Endothelial cell (in vitro differentiated cells): ENCODE results near the gene MCM8. TPM values are rescaled to one million over a fixed set of nuclear protein-coding genes. Genes with fewer than 3 reads are reported as not detected.

Experiments used
- DNase-seq: peaks from one replicate; pipeline ENCODE4 v3.0.0; 2021; ENCODE audit warnings: low spot score
- H3K27ac Mint-ChIP-seq: one replicate; pipeline ENCODE4 v1.8.0; 2021; ENCODE audit warnings: mixed read lengths, inconsistent platforms; ENCODE audit not compliant: unreplicated experiment
- H3K27me3 Mint-ChIP-seq: one replicate; pipeline ENCODE4 v1.8.0; 2021; ENCODE audit warnings: mild to moderate bottlenecking, moderate library complexity, mixed read lengths, inconsistent platforms; ENCODE audit not compliant: unreplicated experiment
- H3K36me3 Mint-ChIP-seq: one replicate; pipeline ENCODE4 v1.8.0; 2021; ENCODE audit warnings: mild to moderate bottlenecking, low read depth, mixed read lengths, inconsistent platforms; ENCODE audit not compliant: unreplicated experiment
- H3K4me1 Mint-ChIP-seq: one replicate; pipeline ENCODE4 v1.8.0; 2021; ENCODE audit warnings: mild to moderate bottlenecking, mixed read lengths, inconsistent platforms; ENCODE audit not compliant: unreplicated experiment
- H3K4me3 Mint-ChIP-seq: one replicate; pipeline ENCODE4 v1.8.0; 2021; ENCODE audit warnings: mild to moderate bottlenecking, mixed read lengths, inconsistent platforms; ENCODE audit not compliant: unreplicated experiment
- H3K9me3 Mint-ChIP-seq: one replicate; pipeline ENCODE4 v1.8.0; 2021; ENCODE audit warnings: mixed read lengths, inconsistent platforms; ENCODE audit not compliant: unreplicated experiment
- total RNA-seq: library from RNA; stranded (reverse); fragmentation: NEBNext Ultra II Directional; extraction: Animal tissue kit (Norgen Biotek cat#: 25700); gene quantifications from one replicate; pipeline ENCODE4 v1.2.1, GENCODE V29; 2021; ENCODE audit not compliant: unreplicated experiment
- TF ChIP-seq, protein P1 (sequence below): fragments of 200-600 bp; sonication (generic); IDR thresholded peaks from one replicate; pipeline ENCODE4 v1.5.0; 2021; ENCODE audit warnings: antibody characterized with exemption; ENCODE audit not compliant: unreplicated experiment

The MCM8 gene
- total RNA-seq, 1 donor from 2014 or later = 8.2 TPM

DNA sequence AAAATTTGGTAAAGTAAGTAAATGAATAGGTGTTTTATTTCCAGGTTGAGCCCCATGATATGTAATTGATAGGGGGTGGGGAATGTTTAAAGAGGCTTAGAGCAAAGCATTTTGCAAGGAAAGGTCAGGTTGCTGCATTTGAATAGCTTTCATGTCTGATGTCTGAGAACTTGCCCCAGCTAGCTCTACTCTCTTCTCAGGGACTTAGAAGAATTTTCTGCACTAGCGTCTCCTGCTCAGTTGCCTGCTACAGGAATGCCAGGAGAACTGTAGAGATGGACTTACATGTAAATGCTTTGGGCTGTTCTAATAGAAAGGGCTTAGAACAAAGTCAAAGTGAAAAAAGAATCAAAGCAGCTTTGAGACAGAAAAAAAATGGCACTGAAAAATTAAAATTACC lies 35.6 kb upstream of the MCM8 start:
- TF ChIP-seq, protein P1, sequence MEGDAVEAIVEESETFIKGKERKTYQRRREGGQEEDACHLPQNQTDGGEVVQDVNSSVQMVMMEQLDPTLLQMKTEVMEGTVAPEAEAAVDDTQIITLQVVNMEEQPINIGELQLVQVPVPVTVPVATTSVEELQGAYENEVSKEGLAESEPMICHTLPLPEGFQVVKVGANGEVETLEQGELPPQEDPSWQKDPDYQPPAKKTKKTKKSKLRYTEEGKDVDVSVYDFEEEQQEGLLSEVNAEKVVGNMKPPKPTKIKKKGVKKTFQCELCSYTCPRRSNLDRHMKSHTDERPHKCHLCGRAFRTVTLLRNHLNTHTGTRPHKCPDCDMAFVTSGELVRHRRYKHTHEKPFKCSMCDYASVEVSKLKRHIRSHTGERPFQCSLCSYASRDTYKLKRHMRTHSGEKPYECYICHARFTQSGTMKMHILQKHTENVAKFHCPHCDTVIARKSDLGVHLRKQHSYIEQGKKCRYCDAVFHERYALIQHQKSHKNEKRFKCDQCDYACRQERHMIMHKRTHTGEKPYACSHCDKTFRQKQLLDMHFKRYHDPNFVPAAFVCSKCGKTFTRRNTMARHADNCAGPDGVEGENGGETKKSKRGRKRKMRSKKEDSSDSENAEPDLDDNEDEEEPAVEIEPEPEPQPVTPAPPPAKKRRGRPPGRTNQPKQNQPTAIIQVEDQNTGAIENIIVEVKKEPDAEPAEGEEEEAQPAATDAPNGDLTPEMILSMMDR = no peak
- no peaks in the 10 kb centered on the region for H3K9me3 Mint-ChIP-seq
- peaks cover 4% of the 10 kb centered on the region for H3K27me3 Mint-ChIP-seq
- DNase-seq = no peak
- H3K4me1 Mint-ChIP-seq = peaks cover 9% of the 10 kb centered on the region
- H3K4me3 Mint-ChIP-seq = no peak overlapping the region
- no peak overlapping the region for H3K27ac Mint-ChIP-seq
- no peaks in the 10 kb centered on the region for H3K36me3 Mint-ChIP-seq

DNA sequence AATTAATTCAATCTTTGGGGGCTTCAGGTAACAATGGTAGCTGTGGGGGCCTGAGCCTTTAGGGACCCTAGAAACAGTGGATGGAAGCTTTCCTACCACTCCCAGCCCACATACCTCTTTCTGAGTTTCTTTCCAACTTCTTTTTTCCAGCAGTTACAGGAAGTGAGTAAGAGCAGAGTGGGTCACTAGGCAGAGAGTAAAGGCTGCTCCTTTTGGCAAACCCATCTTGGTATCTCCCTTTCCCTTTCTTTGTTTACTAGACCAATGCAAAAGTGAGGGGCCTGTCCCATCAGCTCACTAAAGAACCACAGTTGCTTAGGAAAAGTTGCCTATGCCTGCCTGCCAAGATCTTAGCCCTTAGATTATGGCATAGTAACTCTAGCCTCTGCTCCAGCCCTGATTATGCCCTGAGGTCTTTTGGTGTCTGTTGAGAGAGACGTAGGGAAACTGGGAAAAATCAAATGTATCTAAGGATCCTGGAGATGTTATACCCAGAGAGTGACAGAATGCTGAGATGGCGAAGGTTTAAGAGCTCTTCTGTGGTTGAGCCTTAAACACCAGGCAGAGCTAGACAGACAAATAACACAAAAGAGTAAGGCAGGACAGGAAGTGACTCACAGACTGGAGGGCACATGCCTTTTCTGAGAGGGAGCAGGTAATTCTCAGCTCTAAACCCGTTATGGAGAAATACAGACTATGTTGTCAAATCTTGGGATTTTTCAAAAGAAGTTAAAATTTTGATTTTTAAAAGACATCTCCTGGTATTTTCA lies 31.4 kb upstream of the MCM8 start:
- Mint-ChIP-seq H3K9me3 (no peaks in the 10 kb centered on the region), H3K4me3 (no peak overlapping the region), H3K27ac (no peak overlapping the region), H3K36me3 (no peaks in the 10 kb centered on the region), H3K4me1 (peaks cover 10% of the 10 kb centered on the region), H3K27me3 (peaks cover 6% of the 10 kb centered on the region)
- no peak for DNase-seq
- TF ChIP-seq, protein P1 = no peak

DNA sequence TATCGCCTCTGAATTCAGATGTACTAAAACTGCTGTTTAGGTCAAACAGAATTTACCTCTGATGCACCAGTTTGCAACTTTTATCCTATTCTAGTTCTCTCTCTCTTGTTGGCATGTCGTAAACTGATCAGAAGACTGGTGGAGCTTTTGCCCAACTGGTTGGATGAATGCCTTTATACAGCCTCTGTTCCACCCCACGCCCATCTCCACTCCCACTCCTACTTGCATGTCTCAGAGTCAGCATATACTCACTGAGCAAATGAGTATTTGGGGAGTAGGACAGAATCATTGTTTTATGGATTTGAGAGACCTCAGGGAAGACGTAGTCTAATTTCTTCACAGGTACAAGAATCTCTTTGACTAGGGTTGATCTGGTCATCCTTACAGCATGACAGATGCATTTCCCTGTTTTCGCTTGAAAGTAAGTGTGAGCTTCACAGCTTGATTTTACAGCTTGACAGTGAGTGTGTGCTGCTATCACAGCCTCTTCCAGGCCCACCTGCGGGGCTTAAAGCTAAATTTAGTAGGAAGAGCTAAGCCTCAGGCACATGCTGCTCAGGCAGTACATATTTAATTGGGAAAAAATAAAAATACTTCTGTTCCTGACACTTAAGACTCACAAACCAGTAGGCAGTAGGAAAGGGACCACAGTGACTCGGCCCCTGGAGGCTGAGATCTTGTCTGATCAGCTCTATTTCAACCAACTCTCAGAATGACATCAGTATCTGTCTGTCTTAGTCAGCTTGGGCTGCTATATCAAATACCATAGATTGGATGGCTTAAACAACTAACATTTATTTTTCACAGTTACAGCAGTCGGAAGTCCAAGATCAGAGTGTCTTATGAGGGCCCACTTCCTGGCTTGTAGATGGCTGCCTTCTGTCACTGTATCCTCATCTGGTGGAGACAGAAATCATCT lies 30.6 kb upstream of the MCM8 start:
- Mint-ChIP-seq H3K27ac (no peak overlapping the region), H3K9me3 (no peaks in the 10 kb centered on the region), H3K27me3 (peaks cover 6% of the 10 kb centered on the region), H3K4me1 (peaks cover 10% of the 10 kb centered on the region), H3K36me3 (no peaks in the 10 kb centered on the region), H3K4me3 (no peak overlapping the region)
- DNase-seq = no peak
- TF ChIP-seq, protein P1 = no peak

DNA sequence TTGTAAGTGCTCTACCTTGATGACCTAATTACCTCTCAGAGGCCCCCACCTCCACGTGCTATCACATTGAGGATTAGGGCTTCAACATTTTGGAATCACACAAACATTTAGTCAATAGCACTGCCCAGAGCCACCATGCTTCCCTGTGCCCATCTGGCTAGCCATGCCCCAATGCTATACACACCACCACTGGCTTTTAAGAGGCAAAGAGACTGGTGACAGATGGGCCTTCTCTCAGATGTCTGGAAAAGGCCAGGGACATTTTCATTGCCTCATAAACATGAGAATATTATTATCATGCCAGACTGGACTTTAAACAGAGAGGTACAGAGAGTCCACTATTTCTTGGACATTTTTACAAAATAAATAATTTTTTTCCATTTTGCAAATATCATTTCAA lies 29.9 kb upstream of the MCM8 start:
- Mint-ChIP-seq H3K27me3 (peaks cover 6% of the 10 kb centered on the region), H3K27ac (no peak overlapping the region), H3K9me3 (no peaks in the 10 kb centered on the region), H3K36me3 (no peaks in the 10 kb centered on the region), H3K4me1 (peaks cover 10% of the 10 kb centered on the region), H3K4me3 (no peak overlapping the region)
- no peak for DNase-seq
- TF ChIP-seq, protein P1 = no peak
